ENCODE measurements around the gene YAP1.

Gene YAP1

GRCh38 chr11:102194990-102195389 is 84.7 kb downstream of the YAP1 start:
- H3K27ac ChIP-seq, result no peak overlapping the region
- H3K9ac ChIP-seq, result no peak overlapping the region
- no peak overlapping the region for H3K4me2 ChIP-seq
- H4K20me1 ChIP-seq (ENCODE audit: insufficient read depth), result no peaks in the 10 kb centered on the region
- no peaks in the 10 kb centered on the region for H3K4me1 ChIP-seq (ENCODE audit: low read depth, poor library complexity, severe bottlenecking)
- no peak overlapping the region for H2AFZ ChIP-seq (ENCODE audit: low read depth)
- H3K4me3 ChIP-seq (IDR thresholded peaks at IDR 0.05; ENCODE audit: insufficient read depth, low read depth, low read length), result no peak overlapping the region
- no peaks in the 10 kb centered on the region for H3K79me2 ChIP-seq (ENCODE audit: insufficient read depth, low read depth)
- TF ChIP-seq CTCF (conservative IDR thresholded peaks at IDR 0.05; ENCODE audit: low read depth, low read length), result no peak
- H3K36me3 ChIP-seq (ENCODE audit: insufficient read depth), result no peaks in the 10 kb centered on the region
- no peaks in the 10 kb centered on the region for H3K27me3 ChIP-seq (ENCODE audit: insufficient read depth, low read depth)

- H3K27ac ChIP-seq, result no peak overlapping the region
- no peak overlapping the region for H3K4me3 ChIP-seq (IDR thresholded peaks at IDR 0.05; ENCODE audit: insufficient read depth, low read depth, low read length)
- H3K36me3 ChIP-seq (ENCODE audit: insufficient read depth), result no peaks in the 10 kb centered on the region
- no peaks in the 10 kb centered on the region for H4K20me1 ChIP-seq (ENCODE audit: insufficient read depth)
- TF ChIP-seq CTCF (conservative IDR thresholded peaks at IDR 0.05; ENCODE audit: low read depth, low read length), result no peak
- H3K4me1 ChIP-seq (ENCODE audit: low read depth, poor library complexity, severe bottlenecking), result no peaks in the 10 kb centered on the region
- H3K9ac ChIP-seq, result no peak overlapping the region
- no peak overlapping the region for H2AFZ ChIP-seq (ENCODE audit: low read depth)
- no peaks in the 10 kb centered on the region for H3K79me2 ChIP-seq (ENCODE audit: insufficient read depth, low read depth)
- no peak overlapping the region for H3K4me2 ChIP-seq
- no peaks in the 10 kb centered on the region for H3K27me3 ChIP-seq (ENCODE audit: insufficient read depth, low read depth)
Observed at GRCh38 chr11:102196351-102196750, 86.1 kb downstream of the YAP1 start.

GRCh38 chr11:102196816-102197215 is 86.6 kb downstream of the YAP1 start:
- Histone ChIP-seq H4K20me1 (ENCODE audit: insufficient read depth) (no peaks in the 10 kb centered on the region), H3K27ac (no peak overlapping the region), H3K4me1 (ENCODE audit: low read depth, poor library complexity, severe bottlenecking) (no peaks in the 10 kb centered on the region), H3K36me3 (ENCODE audit: insufficient read depth) (no peaks in the 10 kb centered on the region), H3K9ac (no peak overlapping the region), H3K4me2 (no peak overlapping the region), H3K4me3 (IDR thresholded peaks at IDR 0.05; ENCODE audit: insufficient read depth, low read depth, low read length) (no peak overlapping the region), H3K79me2 (ENCODE audit: insufficient read depth, low read depth) (no peaks in the 10 kb centered on the region), H2AFZ (ENCODE audit: low read depth) (no peak overlapping the region), H3K27me3 (ENCODE audit: insufficient read depth, low read depth) (no peaks in the 10 kb centered on the region)
- no peak for TF ChIP-seq CTCF (conservative IDR thresholded peaks at IDR 0.05; ENCODE audit: low read depth, low read length)

GRCh38 chr11:102197670-102198139 is 87.5 kb downstream of the YAP1 start:
- Histone ChIP-seq H3K36me3 (ENCODE audit: insufficient read depth) (no peaks in the 10 kb centered on the region), H3K4me3 (IDR thresholded peaks at IDR 0.05; ENCODE audit: insufficient read depth, low read depth, low read length) (no peak overlapping the region)

More at GRCh38 chr11:102197670-102198139, 87.5 kb downstream of the YAP1 start:
- Histone ChIP-seq H3K79me2 (ENCODE audit: insufficient read depth, low read depth) (no peaks in the 10 kb centered on the region), H3K9ac (no peak overlapping the region), H4K20me1 (ENCODE audit: insufficient read depth) (no peaks in the 10 kb centered on the region), H3K27ac (no peak overlapping the region), H3K4me2 (no peak overlapping the region), H2AFZ (ENCODE audit: low read depth) (no peak overlapping the region), H3K27me3 (ENCODE audit: insufficient read depth, low read depth) (no peaks in the 10 kb centered on the region), H3K4me1 (ENCODE audit: low read depth, poor library complexity, severe bottlenecking) (no peaks in the 10 kb centered on the region)
- TF ChIP-seq CTCF (conservative IDR thresholded peaks at IDR 0.05; ENCODE audit: low read depth, low read length), result no peak

All from KMS-11 (cell line).